ENCODE data around the gene EXT2. TPM values are rescaled to one million over a fixed set of nuclear protein-coding genes. Genes with fewer than 3 reads are reported as not detected.
A peak's percentile ranks its signal among the peaks of the same experiment; 100 is the strongest.

Gene EXT2
- total RNA-seq, 4 donors from 2014 or later, result 52.6 to 116 (median 81.3) TPM

GRCh38 chr11:44065841-44066731 lies 29.4 kb upstream of the EXT2 start, which contains the start of gene ACCS:
Gene ACCS (plus strand): TSS chr11:44066270. CDS start chr11:44067628, 1,358 bp downstream.
- Histone ChIP-seq H3K27me3 (no peaks in the 10 kb centered on the region), H3K9me3 (no peaks in the 10 kb centered on the region), H3K36me3 (no peaks in the 10 kb centered on the region), H3K4me3 (peak within 1 kb of the TSS; percentile 57 to 75), H3K27ac (peak within 1 kb of the TSS; percentile 95 to 98), H3K4me1 (peaks cover 0 to 5% of the 10 kb centered on the region in 2 donors)
- TF ChIP-seq CTCF (IDR thresholded peaks at IDR 0.05) (peak; percentile 77 to 87 (median 84)), POLR2A (IDR thresholded peaks at IDR 0.05) (peak; percentile 69 to 77)
- DNase-seq, result peak; percentile 96 to 97
- intact Hi-C loops (cut with DNase I; ENCODE audit: low total_unique reads), result no loop called here

DNA sequence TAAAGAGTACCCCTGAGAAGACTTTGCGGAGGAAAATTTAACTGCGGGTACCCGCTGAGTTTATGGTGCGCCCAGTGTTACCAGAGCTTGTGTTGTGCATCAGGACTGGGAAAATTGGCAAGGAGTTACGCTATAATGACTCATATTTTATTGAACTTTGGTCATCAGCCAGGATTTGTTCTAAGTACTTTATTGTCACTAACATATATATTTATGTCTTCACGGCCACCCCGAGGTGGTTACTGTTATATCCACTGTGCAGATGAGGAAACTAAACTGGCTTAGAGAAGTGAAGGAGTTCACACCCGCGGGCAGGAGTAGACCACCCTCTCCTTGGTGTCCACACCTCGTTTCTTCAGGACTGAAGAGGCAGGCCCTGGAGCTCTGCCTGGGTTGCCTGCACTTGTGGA lies 28.7 kb upstream of the EXT2 start:
- Histone ChIP-seq H3K4me3 (peak overlapping the region; percentile 57 to 75), H3K27ac (peak overlapping the region; percentile 95 to 98), H3K4me1 (peaks cover 0 to 5% of the 10 kb centered on the region in 2 donors), H3K36me3 (no peaks in the 10 kb centered on the region), H3K27me3 (no peaks in the 10 kb centered on the region), H3K9me3 (no peaks in the 10 kb centered on the region)
- peak; percentile 21 to 25 for DNase-seq
- TF ChIP-seq CTCF (IDR thresholded peaks at IDR 0.05) (no peak), POLR2A (IDR thresholded peaks at IDR 0.05) (no peak)
- intact Hi-C loops (cut with DNase I; ENCODE audit: low total_unique reads), result no loop called here

DNA sequence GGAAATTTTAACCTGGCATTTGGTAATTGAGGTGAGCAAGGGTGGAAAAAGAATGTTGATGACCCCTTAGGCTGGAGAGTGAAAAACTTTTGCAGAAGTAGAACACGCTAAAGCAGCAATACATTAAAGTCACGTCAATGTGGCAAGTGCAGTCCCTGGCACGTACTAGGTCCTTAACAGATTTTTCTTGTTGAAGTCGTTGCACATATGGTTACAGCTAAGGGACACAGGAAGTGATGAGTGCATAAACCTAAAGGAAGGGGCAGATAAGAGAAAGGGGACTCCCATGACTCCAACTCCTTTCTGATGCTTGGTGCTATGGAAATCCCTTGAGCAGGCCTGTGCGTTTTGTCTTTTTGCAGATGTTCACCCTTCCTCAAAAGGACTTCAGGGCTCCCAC lies 28.2 kb upstream of the EXT2 start:
- no peak for DNase-seq
- no peaks in the 10 kb centered on the region for H3K9me3 ChIP-seq
- H3K4me1 ChIP-seq, result peaks cover 0 to 5% of the 10 kb centered on the region in 2 donors
- no peaks in the 10 kb centered on the region for H3K27me3 ChIP-seq
- H3K27ac ChIP-seq, result peak overlapping the region in 1 of 2 donors; percentile 98
- peak overlapping the region in 1 of 2 donors; percentile 75 for H3K4me3 ChIP-seq
- intact Hi-C loops (cut with DNase I; ENCODE audit: low total_unique reads), result no loop called here
- TF ChIP-seq CTCF (IDR thresholded peaks at IDR 0.05) (no peak), POLR2A (IDR thresholded peaks at IDR 0.05) (no peak)
- no peaks in the 10 kb centered on the region for H3K36me3 ChIP-seq

GRCh38 chr11:44068180-44068579 lies 27.3 kb upstream of the EXT2 start:
- no peak for DNase-seq
- Histone ChIP-seq H3K4me1 (peaks cover 0 to 5% of the 10 kb centered on the region in 2 donors), H3K9me3 (no peaks in the 10 kb centered on the region), H3K4me3 (no peak overlapping the region), H3K27ac (no peak overlapping the region), H3K27me3 (no peaks in the 10 kb centered on the region), H3K36me3 (no peaks in the 10 kb centered on the region)
- intact Hi-C loops (cut with DNase I; ENCODE audit: low total_unique reads), result no loop called here
- TF ChIP-seq CTCF (IDR thresholded peaks at IDR 0.05), result no peak
- TF ChIP-seq POLR2A (IDR thresholded peaks at IDR 0.05), result no peak

- H3K4me3 ChIP-seq, result no peak overlapping the region
- intact Hi-C loops (cut with DNase I; ENCODE audit: low total_unique reads), result no loop called here
- H3K4me1 ChIP-seq, result peaks cover 0 to 5% of the 10 kb centered on the region in 2 donors
Measured at GRCh38 chr11:44071157-44071556, 24.3 kb upstream of the EXT2 start.

More at GRCh38 chr11:44071157-44071556, 24.3 kb upstream of the EXT2 start:
- H3K9me3 ChIP-seq, result no peaks in the 10 kb centered on the region
- DNase-seq, result no peak
- H3K36me3 ChIP-seq, result no peaks in the 10 kb centered on the region
- no peaks in the 10 kb centered on the region for H3K27me3 ChIP-seq
- TF ChIP-seq CTCF (IDR thresholded peaks at IDR 0.05) (no peak), POLR2A (IDR thresholded peaks at IDR 0.05) (no peak)
- H3K27ac ChIP-seq, result no peak overlapping the region
